Measurements from ENCODE around the gene CLASP1.

Gene CLASP1

GRCh38 chr2:121454549-121455090 is 194.6 kb downstream of the CLASP1 start:
- TF ChIP-seq SPI1 (IDR thresholded peaks at IDR 0.05; ENCODE audit: borderline replicate concordance, low read depth): no peak
- no peak for TF ChIP-seq POLR2AphosphoS5 (IDR thresholded peaks at IDR 0.05; ENCODE audit: low read depth)
- TF ChIP-seq GABPA (IDR thresholded peaks at IDR 0.05; ENCODE audit: low read depth): no peak
- no peak for TF ChIP-seq CTCF (IDR thresholded peaks at IDR 0.05; ENCODE audit: insufficient read depth, low read length)
- TF ChIP-seq REST (IDR thresholded peaks at IDR 0.05; ENCODE audit: insufficient replicate concordance, low read depth): no peak
- Histone ChIP-seq H3K4me3 (replicated peaks; ENCODE audit: insufficient read depth, low read length) (no peak overlapping the region), H3K27me3 (ENCODE audit: insufficient read depth, poor library complexity, severe bottlenecking) (no peaks in the 10 kb centered on the region), H3K27ac (replicated peaks) (no peak overlapping the region)
- no peak for DNase-seq (ENCODE audit: low read depth in 1 of 2, low spot score in 1 of 2)

- TF ChIP-seq POLR2AphosphoS5 (IDR thresholded peaks at IDR 0.05; ENCODE audit: low read depth) (no peak), CTCF (IDR thresholded peaks at IDR 0.05; ENCODE audit: insufficient read depth, low read length) (no peak), SPI1 (IDR thresholded peaks at IDR 0.05; ENCODE audit: borderline replicate concordance, low read depth) (no peak)
- no peaks in the 10 kb centered on the region for H3K27me3 ChIP-seq (ENCODE audit: insufficient read depth, poor library complexity, severe bottlenecking)
- DNase-seq (ENCODE audit: low read depth in 1 of 2, low spot score in 1 of 2): no peak
- no peak overlapping the region for H3K4me3 ChIP-seq (replicated peaks; ENCODE audit: insufficient read depth, low read length)
- no peak overlapping the region for H3K27ac ChIP-seq (replicated peaks)
Measured at GRCh38 chr2:121451398-121451797, 197.9 kb downstream of the CLASP1 start.

GRCh38 chr2:121450301-121450700 is 199.0 kb downstream of the CLASP1 start:
- Histone ChIP-seq H3K27ac (replicated peaks) (no peak overlapping the region), H3K27me3 (ENCODE audit: insufficient read depth, poor library complexity, severe bottlenecking) (no peaks in the 10 kb centered on the region), H3K4me3 (replicated peaks; ENCODE audit: insufficient read depth, low read length) (no peak overlapping the region)
- DNase-seq (ENCODE audit: low read depth in 1 of 2, low spot score in 1 of 2): no peak
- TF ChIP-seq SPI1 (IDR thresholded peaks at IDR 0.05; ENCODE audit: borderline replicate concordance, low read depth): no peak
- TF ChIP-seq REST (IDR thresholded peaks at IDR 0.05; ENCODE audit: insufficient replicate concordance, low read depth): no peak
- TF ChIP-seq POLR2AphosphoS5 (IDR thresholded peaks at IDR 0.05; ENCODE audit: low read depth): no peak
- no peak for TF ChIP-seq CTCF (IDR thresholded peaks at IDR 0.05; ENCODE audit: insufficient read depth, low read length)
- TF ChIP-seq GABPA (IDR thresholded peaks at IDR 0.05; ENCODE audit: low read depth): no peak

GRCh38 chr2:121446647-121447241 is 202.5 kb downstream of the CLASP1 start:
- no peak overlapping the region for H3K27ac ChIP-seq (replicated peaks)
- DNase-seq (ENCODE audit: low read depth in 1 of 2, low spot score in 1 of 2): no peak
- H3K27me3 ChIP-seq (ENCODE audit: insufficient read depth, poor library complexity, severe bottlenecking): no peaks in the 10 kb centered on the region
- H3K4me3 ChIP-seq (replicated peaks; ENCODE audit: insufficient read depth, low read length): no peak overlapping the region
- TF ChIP-seq GABPA (IDR thresholded peaks at IDR 0.05; ENCODE audit: low read depth) (no peak), POLR2AphosphoS5 (IDR thresholded peaks at IDR 0.05; ENCODE audit: low read depth) (no peak), SPI1 (IDR thresholded peaks at IDR 0.05; ENCODE audit: borderline replicate concordance, low read depth) (no peak), CTCF (IDR thresholded peaks at IDR 0.05; ENCODE audit: insufficient read depth, low read length) (no peak), REST (IDR thresholded peaks at IDR 0.05; ENCODE audit: insufficient replicate concordance, low read depth) (no peak)

Measured in HL-60 (cell line).